ENCODE data around the gene RABGAP1L. TPM values are rescaled to one million over a fixed set of nuclear protein-coding genes. Genes with fewer than 3 reads are reported as not detected.

Gene RABGAP1L
- total and polyA plus RNA-seq, 4 donors: 33.7 to 128 (median 62.1) TPM

- H3K4me1 ChIP-seq (ENCODE audit: control insufficient read depth, insufficient read depth, low read length): no peaks in the 10 kb centered on the region
- no peak overlapping the region for H3K27ac ChIP-seq (ENCODE audit: low read depth, low read length)
- no CpG with 5 or more reads among the region's 2 CpGs for WGBS (ENCODE audit: insufficient coverage)
- no peaks in the 10 kb centered on the region for H3K9me3 ChIP-seq (ENCODE audit: control insufficient read depth, insufficient read depth, low read length)
- H3K36me3 ChIP-seq (ENCODE audit: control insufficient read depth, insufficient read depth, low read length): no peaks in the 10 kb centered on the region
- H3K27me3 ChIP-seq (ENCODE audit: control insufficient read depth, insufficient read depth, low read length): no peaks in the 10 kb centered on the region
- no peak overlapping the region for H3K4me3 ChIP-seq (ENCODE audit: low read depth, low read length)
- no peak for DNase-seq (ENCODE audit: low read depth in 4 of 6, low spot score in 6 of 6)
Observed at GRCh38 chr1:174768949-174769348, 609.6 kb downstream of the RABGAP1L start.

GRCh38 chr1:174769961-174770549, 610.7 kb downstream of the RABGAP1L start:
- Histone ChIP-seq H3K4me1 (ENCODE audit: control insufficient read depth, insufficient read depth, low read length) (no peaks in the 10 kb centered on the region), H3K27ac (ENCODE audit: low read depth, low read length) (no peak overlapping the region), H3K9me3 (ENCODE audit: control insufficient read depth, insufficient read depth, low read length) (no peaks in the 10 kb centered on the region), H3K4me3 (ENCODE audit: low read depth, low read length) (no peak overlapping the region), H3K36me3 (ENCODE audit: control insufficient read depth, insufficient read depth, low read length) (no peaks in the 10 kb centered on the region), H3K27me3 (ENCODE audit: control insufficient read depth, insufficient read depth, low read length) (no peaks in the 10 kb centered on the region)
- peak; percentile 15 to 92 (median 57) for DNase-seq (ENCODE audit: low read depth in 4 of 6, low spot score in 6 of 6)

DNA sequence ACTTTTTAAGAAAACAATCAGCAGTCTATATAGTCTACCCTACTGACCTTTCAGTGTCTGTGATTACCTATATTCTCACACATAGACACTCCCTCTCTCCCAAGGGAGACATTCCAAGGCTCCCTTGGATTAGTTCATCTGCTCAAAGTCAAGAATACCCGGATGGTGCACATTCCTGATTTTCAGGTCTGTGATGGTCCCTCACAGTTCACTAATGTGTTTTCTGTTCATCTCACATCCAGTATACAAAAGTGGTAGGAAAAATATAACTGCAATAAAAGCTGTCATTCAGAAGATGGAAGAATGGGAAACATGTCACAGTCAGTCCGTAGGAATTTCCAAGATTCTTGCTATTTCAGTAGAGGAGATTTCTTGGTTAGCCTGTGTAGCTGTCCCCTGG, 616.3 kb downstream of the RABGAP1L start:
- H3K4me3 ChIP-seq (ENCODE audit: low read depth, low read length): no peak overlapping the region
- no peak for DNase-seq (ENCODE audit: low read depth in 4 of 6, low spot score in 6 of 6)
- no peaks in the 10 kb centered on the region for H3K4me1 ChIP-seq (ENCODE audit: control insufficient read depth, insufficient read depth, low read length)
- H3K36me3 ChIP-seq (ENCODE audit: control insufficient read depth, insufficient read depth, low read length): no peaks in the 10 kb centered on the region
- H3K27me3 ChIP-seq (ENCODE audit: control insufficient read depth, insufficient read depth, low read length): no peaks in the 10 kb centered on the region
- WGBS (ENCODE audit: insufficient coverage): no CpG with 5 or more reads among the region's 2 CpGs
- H3K9me3 ChIP-seq (ENCODE audit: control insufficient read depth, insufficient read depth, low read length): no peaks in the 10 kb centered on the region
- no peak overlapping the region for H3K27ac ChIP-seq (ENCODE audit: low read depth, low read length)

DNA sequence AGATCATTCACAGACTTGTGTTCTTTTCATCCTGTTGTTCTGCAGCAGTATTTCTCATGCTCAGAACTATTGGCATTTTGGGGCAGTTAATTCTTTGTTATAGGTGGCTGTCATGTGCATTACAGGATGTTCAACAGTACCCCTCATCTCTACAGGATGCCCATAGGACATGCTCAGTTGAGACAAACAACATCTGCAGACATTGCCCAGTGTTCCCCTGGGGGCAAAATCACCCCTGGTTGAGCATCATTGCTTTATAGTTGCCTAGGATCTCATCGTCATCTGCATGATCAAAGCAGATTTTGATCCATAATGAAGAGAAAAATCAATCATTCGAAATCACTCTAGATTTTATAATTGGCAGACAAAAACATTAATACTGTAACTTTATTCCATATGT, 617.9 kb downstream of the RABGAP1L start:
- no peaks in the 10 kb centered on the region for H3K27me3 ChIP-seq (ENCODE audit: control insufficient read depth, insufficient read depth, low read length)
- no peak overlapping the region for H3K27ac ChIP-seq (ENCODE audit: low read depth, low read length)
- no peaks in the 10 kb centered on the region for H3K36me3 ChIP-seq (ENCODE audit: control insufficient read depth, insufficient read depth, low read length)
- DNase-seq (ENCODE audit: low read depth in 4 of 6, low spot score in 6 of 6): no peak
- H3K4me3 ChIP-seq (ENCODE audit: low read depth, low read length): no peak overlapping the region
- no CpG with 5 or more reads among the region's 2 CpGs for WGBS (ENCODE audit: insufficient coverage)
- H3K9me3 ChIP-seq (ENCODE audit: control insufficient read depth, insufficient read depth, low read length): no peaks in the 10 kb centered on the region
- no peaks in the 10 kb centered on the region for H3K4me1 ChIP-seq (ENCODE audit: control insufficient read depth, insufficient read depth, low read length)

DNA sequence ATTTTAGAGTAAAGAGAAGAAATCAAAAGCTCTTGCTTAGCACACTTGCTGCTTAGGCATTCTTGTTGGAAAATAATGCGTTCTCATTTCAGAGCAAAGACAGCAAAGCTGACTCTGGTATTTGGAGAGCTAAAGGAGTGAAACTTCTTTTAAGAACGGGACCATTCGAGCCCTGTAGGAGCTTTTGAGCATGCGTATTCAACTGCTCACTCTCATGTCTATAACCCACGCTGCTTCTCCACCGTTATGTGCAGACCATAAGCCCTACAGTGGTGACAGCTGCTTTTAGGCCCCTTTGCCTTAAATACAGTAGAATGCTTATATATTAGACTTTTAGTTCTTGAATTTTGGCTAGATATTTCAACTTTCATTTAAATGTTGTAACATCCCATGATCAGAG, 626.2 kb downstream of the RABGAP1L start:
- H3K4me3 ChIP-seq (ENCODE audit: low read depth, low read length): no peak overlapping the region
- no peaks in the 10 kb centered on the region for H3K36me3 ChIP-seq (ENCODE audit: control insufficient read depth, insufficient read depth, low read length)
- H3K27ac ChIP-seq (ENCODE audit: low read depth, low read length): no peak overlapping the region
- no peak for DNase-seq (ENCODE audit: low read depth in 4 of 6, low spot score in 6 of 6)
- no peaks in the 10 kb centered on the region for H3K4me1 ChIP-seq (ENCODE audit: control insufficient read depth, insufficient read depth, low read length)
- no peaks in the 10 kb centered on the region for H3K27me3 ChIP-seq (ENCODE audit: control insufficient read depth, insufficient read depth, low read length)
- 69% methylated on average over 6 of the region's 6 CpGs for WGBS (ENCODE audit: insufficient coverage)
- no peaks in the 10 kb centered on the region for H3K9me3 ChIP-seq (ENCODE audit: control insufficient read depth, insufficient read depth, low read length)

- no peak overlapping the region for H3K4me3 ChIP-seq (ENCODE audit: low read depth, low read length)
- no peaks in the 10 kb centered on the region for H3K9me3 ChIP-seq (ENCODE audit: control insufficient read depth, insufficient read depth, low read length)
- no peak overlapping the region for H3K27ac ChIP-seq (ENCODE audit: low read depth, low read length)
- no peaks in the 10 kb centered on the region for H3K36me3 ChIP-seq (ENCODE audit: control insufficient read depth, insufficient read depth, low read length)
- WGBS (ENCODE audit: insufficient coverage): no CpG with 5 or more reads among the region's 2 CpGs
- DNase-seq (ENCODE audit: low read depth in 4 of 6, low spot score in 6 of 6): no peak
- no peaks in the 10 kb centered on the region for H3K27me3 ChIP-seq (ENCODE audit: control insufficient read depth, insufficient read depth, low read length)
- H3K4me1 ChIP-seq (ENCODE audit: control insufficient read depth, insufficient read depth, low read length): no peaks in the 10 kb centered on the region
Observed at GRCh38 chr1:174786358-174786757, 627.0 kb downstream of the RABGAP1L start.

GRCh38 chr1:174786760-174787159, 627.4 kb downstream of the RABGAP1L start:
- Histone ChIP-seq H3K9me3 (ENCODE audit: control insufficient read depth, insufficient read depth, low read length) (no peaks in the 10 kb centered on the region), H3K36me3 (ENCODE audit: control insufficient read depth, insufficient read depth, low read length) (no peaks in the 10 kb centered on the region), H3K27ac (ENCODE audit: low read depth, low read length) (no peak overlapping the region), H3K27me3 (ENCODE audit: control insufficient read depth, insufficient read depth, low read length) (no peaks in the 10 kb centered on the region), H3K4me3 (ENCODE audit: low read depth, low read length) (no peak overlapping the region), H3K4me1 (ENCODE audit: control insufficient read depth, insufficient read depth, low read length) (no peaks in the 10 kb centered on the region)
- no peak for DNase-seq (ENCODE audit: low read depth in 4 of 6, low spot score in 6 of 6)
- WGBS (ENCODE audit: insufficient coverage): 92% methylated on average over 3 of the region's 4 CpGs

GRCh38 chr1:174788981-174789380, 629.7 kb downstream of the RABGAP1L start:
- no CpG with 5 or more reads among the region's 1 CpG for WGBS (ENCODE audit: insufficient coverage)

DNA sequence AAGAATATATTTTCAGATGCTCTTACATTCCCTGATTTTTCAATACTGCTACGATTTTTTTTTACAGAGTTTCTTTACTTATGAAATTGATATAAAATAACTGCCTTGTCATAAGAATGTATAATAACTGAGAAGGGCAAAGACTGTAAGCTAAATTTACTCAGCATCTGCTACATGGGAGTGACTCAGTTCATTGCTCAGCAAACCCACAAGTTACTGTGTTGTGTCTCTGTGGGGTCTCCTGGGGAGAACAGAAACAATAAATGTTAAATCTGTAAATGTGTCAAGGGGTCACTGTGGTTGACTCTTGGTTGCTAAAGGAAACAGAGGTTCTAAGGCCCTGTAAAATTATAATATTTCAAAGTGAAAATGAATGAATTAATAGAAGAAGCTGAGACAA, 630.1 kb downstream of the RABGAP1L start:
- Histone ChIP-seq H3K27ac (ENCODE audit: low read depth, low read length) (no peak overlapping the region), H3K36me3 (ENCODE audit: control insufficient read depth, insufficient read depth, low read length) (no peaks in the 10 kb centered on the region), H3K27me3 (ENCODE audit: control insufficient read depth, insufficient read depth, low read length) (no peaks in the 10 kb centered on the region), H3K9me3 (ENCODE audit: control insufficient read depth, insufficient read depth, low read length) (no peaks in the 10 kb centered on the region), H3K4me3 (ENCODE audit: low read depth, low read length) (no peak overlapping the region), H3K4me1 (ENCODE audit: control insufficient read depth, insufficient read depth, low read length) (no peaks in the 10 kb centered on the region)
- no peak for DNase-seq (ENCODE audit: low read depth in 4 of 6, low spot score in 6 of 6)
- WGBS (ENCODE audit: insufficient coverage): no CpG with 5 or more reads among the region's 1 CpG

More at GRCh38 chr1:174788981-174789380, 629.7 kb downstream of the RABGAP1L start:
- Histone ChIP-seq H3K4me1 (ENCODE audit: control insufficient read depth, insufficient read depth, low read length) (no peaks in the 10 kb centered on the region), H3K4me3 (ENCODE audit: low read depth, low read length) (no peak overlapping the region), H3K9me3 (ENCODE audit: control insufficient read depth, insufficient read depth, low read length) (no peaks in the 10 kb centered on the region), H3K27me3 (ENCODE audit: control insufficient read depth, insufficient read depth, low read length) (no peaks in the 10 kb centered on the region), H3K27ac (ENCODE audit: low read depth, low read length) (no peak overlapping the region), H3K36me3 (ENCODE audit: control insufficient read depth, insufficient read depth, low read length) (no peaks in the 10 kb centered on the region)
- DNase-seq (ENCODE audit: low read depth in 4 of 6, low spot score in 6 of 6): no peak

- WGBS (ENCODE audit: insufficient coverage): 50% methylated on average over 1 of the region's 2 CpGs
Observed at GRCh38 chr1:174791863-174792262, 632.5 kb downstream of the RABGAP1L start.

More at GRCh38 chr1:174791863-174792262, 632.5 kb downstream of the RABGAP1L start:
- H3K27ac ChIP-seq (ENCODE audit: low read depth, low read length): no peak overlapping the region
- H3K27me3 ChIP-seq (ENCODE audit: control insufficient read depth, insufficient read depth, low read length): no peaks in the 10 kb centered on the region
- H3K36me3 ChIP-seq (ENCODE audit: control insufficient read depth, insufficient read depth, low read length): no peaks in the 10 kb centered on the region
- no peak for DNase-seq (ENCODE audit: low read depth in 4 of 6, low spot score in 6 of 6)
- H3K9me3 ChIP-seq (ENCODE audit: control insufficient read depth, insufficient read depth, low read length): no peaks in the 10 kb centered on the region
- no peak overlapping the region for H3K4me3 ChIP-seq (ENCODE audit: low read depth, low read length)
- H3K4me1 ChIP-seq (ENCODE audit: control insufficient read depth, insufficient read depth, low read length): no peaks in the 10 kb centered on the region
